Breast epithelium (tissue), 3 donors: Measurements from ENCODE around the gene GAS7.
"Not testable (repeated sequence)": the region's sequence is repeated elsewhere in the genome, so short reads cannot be mapped to it uniquely, and the experiment has no call there.

Source experiments
- CTCF ChIP-seq, 3 donors: fragments of 450-650 bp; IDR thresholded peaks; one replicate each; pipeline ENCODE4 v1.5.1; 2016 to 2017; ENCODE audit warnings: antibody characterized with exemption in 3 of 3, mild to moderate bottlenecking in 3 of 3, moderate library complexity in 3 of 3
- POLR2A ChIP-seq: fragments of 450-650 bp; IDR thresholded peaks from one replicate; pipeline ENCODE4 v1.6.1; 2016; ENCODE audit warnings: antibody characterized with exemption, mild to moderate bottlenecking, moderate library complexity
- POLR2AphosphoS5 ChIP-seq, 3 donors: sonication (generic); formaldehyde crosslinking; IDR thresholded peaks; one replicate each; pipeline ENCODE4 v1.6.1; 2017; ENCODE audit warnings: antibody characterized with exemption in 3 of 3

GRCh38 chr17:9921216-9921615 is 277.2 kb downstream of the GAS7 start:
- not testable (repeated sequence) for TF ChIP-seq POLR2AphosphoS5 (IDR thresholded peaks at IDR 0.05); POLR2A; CTCF (IDR thresholded peaks at IDR 0.05)
